Natural killer cell (primary cell): ENCODE results near the gene DEAF1. TPM values are rescaled to one million over a fixed set of nuclear protein-coding genes. Genes with fewer than 3 reads are reported as not detected.

Source experiments
- ATAC-seq, 3 donors: fragments of 150-1000 bp in 2 of 3; fragments of 200-7000 bp in 1 of 3; cut with Tn5 transposase; 1 replicate in 1 of 3; 2 replicates in 2 of 3; pipeline ENCODE4 v1.10.0; 2021; ENCODE audit warnings: mild to moderate bottlenecking in 2 of 3, moderate library complexity in 2 of 3
- DNase-seq, 2 donors: peaks; one replicate each; pipeline versions ENCODE4 v3.0.0 to v3.0.0-alpha.2; 2013 to 2021; ENCODE audit warnings: mixed read lengths in 1 of 2
- H3K27ac ChIP-seq: one replicate; pipeline ENCODE4 v1.5.1; 2013; ENCODE audit warnings: mild to moderate bottlenecking, low read length
- H3K27me3 ChIP-seq: one replicate; pipeline ENCODE4 v1.6.1; 2013; ENCODE audit warnings: low read length; ENCODE audit not compliant: control insufficient read depth, insufficient read depth
- H3K36me3 ChIP-seq: one replicate; pipeline ENCODE4 v1.6.1; 2013; ENCODE audit warnings: low read length; ENCODE audit not compliant: control insufficient read depth, insufficient read depth
- H3K4me1 ChIP-seq: one replicate; pipeline ENCODE4 v1.6.1; 2013; ENCODE audit warnings: low read length; ENCODE audit not compliant: control insufficient read depth, insufficient read depth
- H3K4me3 ChIP-seq: one replicate; pipeline ENCODE4 v1.5.1; 2013; ENCODE audit warnings: low read length
- H3K9me3 ChIP-seq: one replicate; pipeline ENCODE4 v1.6.1; 2013; ENCODE audit warnings: low read length; ENCODE audit not compliant: control insufficient read depth, insufficient read depth
- H3K27ac Mint-ChIP-seq, 2 donors: one replicate each; pipeline ENCODE4 v1.8.0; 2022; ENCODE audit warnings: mild to moderate bottlenecking in 2 of 2, mixed read lengths in 2 of 2, moderate library complexity in 1 of 2
- H3K27me3 Mint-ChIP-seq, 2 donors: one replicate each; pipeline ENCODE4 v1.8.0; 2022; ENCODE audit warnings: low read depth in 2 of 2, mixed read lengths in 2 of 2
- H3K36me3 Mint-ChIP-seq: one replicate; pipeline ENCODE4 v1.8.0; 2022; ENCODE audit warnings: mixed read lengths
- H3K4me1 Mint-ChIP-seq, 2 donors: one replicate each; pipeline ENCODE4 v1.8.0; 2022; ENCODE audit warnings: mixed read lengths in 2 of 2
- H3K4me3 Mint-ChIP-seq: one replicate; pipeline ENCODE4 v1.8.0; 2022; ENCODE audit warnings: mild to moderate bottlenecking, moderate library complexity, mixed read lengths
- H3K9me3 Mint-ChIP-seq, 2 donors: one replicate each; pipeline ENCODE4 v1.8.0; 2022; ENCODE audit warnings: mixed read lengths in 2 of 2
- WGBS: methylation state at CpG from one replicate; pipeline ENCODE4 v1.1.7; 2013; ENCODE audit warnings: missing lambda C conversion rate; ENCODE audit not compliant: insufficient coverage; 5-methylcytosine and 5-hydroxymethylcytosine counted together
- intact Hi-C: fragments of 100-400 bp; cut with micrococcal nuclease; formaldehyde crosslinking; loops from one replicate; pipeline ENCODE4 v1.14.2; 2022
- total RNA-seq, 4 donors: library from RNA; stranded (reverse); fragments of 120-200 nt in 1 of 4; gene quantifications; one replicate each; pipeline versions ENCODE4 v1.2.3 to v1.2.4, GENCODE V29; 2013 to 2022
- TF ChIP-seq, protein P1 (sequence below): fragments of 200-600 bp; IDR thresholded peaks from one replicate; pipeline ENCODE4 v1.8.0; 2022; ENCODE audit warnings: antibody characterized with exemption

Gene DEAF1
- total RNA-seq, 3 donors from 2014 or later (not counting 1 experiment from before 2014, with no cell fraction given): 25.9 to 26.9 (median 26.8) TPM

DNA sequence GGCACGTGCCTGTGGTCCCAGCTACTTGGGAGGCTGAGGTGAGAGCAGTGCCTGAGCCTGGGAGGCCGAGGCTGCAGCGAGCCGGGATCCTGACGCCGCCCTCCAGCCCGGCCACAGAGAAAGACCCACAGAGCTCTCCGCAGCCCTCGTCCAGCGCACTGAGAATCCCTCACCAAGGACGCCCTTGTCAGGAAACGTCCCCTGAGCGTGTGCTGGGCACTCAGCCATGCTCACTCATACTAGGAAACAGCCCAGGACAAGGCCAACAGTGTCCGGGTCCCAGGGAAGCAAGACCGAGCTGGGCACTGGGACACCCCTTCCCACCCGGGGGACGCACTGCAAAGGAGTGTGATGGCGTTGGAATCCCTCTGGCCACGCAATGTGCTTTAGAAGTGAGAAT lies 14.5 kb downstream of the DEAF1 start:
- H3K27ac ChIP-seq: no peak overlapping the region
- peaks cover 20% of the 10 kb centered on the region for H3K36me3 Mint-ChIP-seq

DNA sequence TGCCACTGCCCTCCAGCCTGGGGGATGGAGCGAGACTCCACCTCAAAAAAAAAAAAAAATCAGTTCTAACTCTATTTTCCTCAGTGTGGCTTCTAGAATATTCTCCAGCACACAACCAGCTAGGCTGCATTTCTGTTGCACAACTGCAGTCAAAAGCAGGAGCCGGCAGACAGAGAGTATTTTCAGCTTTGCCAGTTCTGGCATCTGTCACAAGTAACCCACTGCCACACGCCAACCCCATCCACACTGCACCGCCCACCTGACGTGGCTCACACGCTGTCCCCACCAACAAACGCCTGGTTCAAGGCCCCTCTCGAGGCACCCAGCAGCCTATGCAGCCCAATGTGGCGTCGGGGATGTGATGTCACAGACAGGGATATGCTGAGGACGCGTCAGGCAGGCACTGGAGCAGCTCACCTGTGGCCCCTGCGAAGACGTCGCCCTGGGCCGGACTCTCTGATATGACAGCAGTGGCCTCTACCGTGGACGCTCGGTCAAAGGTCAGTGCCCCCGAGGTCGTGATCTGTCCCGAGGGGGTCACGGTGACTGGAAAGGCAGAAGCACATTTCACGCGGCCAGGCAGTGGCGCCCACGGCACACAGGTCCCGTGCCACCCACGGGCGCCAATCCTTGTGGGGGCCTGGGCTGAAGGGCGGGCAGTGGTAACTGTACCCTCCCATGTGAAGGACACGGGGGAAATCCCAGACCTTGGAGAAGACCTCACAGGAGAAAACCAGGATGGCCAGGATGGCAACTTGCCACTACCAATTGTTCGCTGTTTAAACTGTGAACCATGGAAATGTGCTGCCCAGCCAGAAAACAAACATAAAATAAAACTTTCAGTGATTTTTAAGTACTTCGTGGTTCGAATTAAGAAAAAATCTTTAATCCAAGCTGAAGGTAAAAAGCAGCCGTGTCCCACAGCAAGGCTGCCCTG lies 15.5 kb downstream of the DEAF1 start:
- peaks cover 20% of the 10 kb centered on the region for H3K36me3 Mint-ChIP-seq
- no peak overlapping the region for H3K4me3 ChIP-seq
- H3K4me3 Mint-ChIP-seq: no peak overlapping the region
- no peak overlapping the region for H3K27ac Mint-ChIP-seq
- ATAC-seq (no peak), DNase-seq (no peak)
- H3K9me3 ChIP-seq: no peaks in the 10 kb centered on the region
- no peaks in the 10 kb centered on the region for H3K4me1 Mint-ChIP-seq
- H3K4me1 ChIP-seq: no peaks in the 10 kb centered on the region
- no peaks in the 10 kb centered on the region for H3K27me3 ChIP-seq
- H3K27me3 Mint-ChIP-seq: no peaks in the 10 kb centered on the region
- 95% methylated on average over 36 of the region's 36 CpGs for WGBS
- H3K9me3 Mint-ChIP-seq: no peaks in the 10 kb centered on the region
- intact Hi-C loops: no loop called here
- TF ChIP-seq, protein P1, sequence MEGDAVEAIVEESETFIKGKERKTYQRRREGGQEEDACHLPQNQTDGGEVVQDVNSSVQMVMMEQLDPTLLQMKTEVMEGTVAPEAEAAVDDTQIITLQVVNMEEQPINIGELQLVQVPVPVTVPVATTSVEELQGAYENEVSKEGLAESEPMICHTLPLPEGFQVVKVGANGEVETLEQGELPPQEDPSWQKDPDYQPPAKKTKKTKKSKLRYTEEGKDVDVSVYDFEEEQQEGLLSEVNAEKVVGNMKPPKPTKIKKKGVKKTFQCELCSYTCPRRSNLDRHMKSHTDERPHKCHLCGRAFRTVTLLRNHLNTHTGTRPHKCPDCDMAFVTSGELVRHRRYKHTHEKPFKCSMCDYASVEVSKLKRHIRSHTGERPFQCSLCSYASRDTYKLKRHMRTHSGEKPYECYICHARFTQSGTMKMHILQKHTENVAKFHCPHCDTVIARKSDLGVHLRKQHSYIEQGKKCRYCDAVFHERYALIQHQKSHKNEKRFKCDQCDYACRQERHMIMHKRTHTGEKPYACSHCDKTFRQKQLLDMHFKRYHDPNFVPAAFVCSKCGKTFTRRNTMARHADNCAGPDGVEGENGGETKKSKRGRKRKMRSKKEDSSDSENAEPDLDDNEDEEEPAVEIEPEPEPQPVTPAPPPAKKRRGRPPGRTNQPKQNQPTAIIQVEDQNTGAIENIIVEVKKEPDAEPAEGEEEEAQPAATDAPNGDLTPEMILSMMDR: no peak
- H3K27ac ChIP-seq: no peak overlapping the region
- H3K36me3 ChIP-seq: peaks cover 25% of the 10 kb centered on the region

More for the DNA sequence above, 14.5 kb downstream of the DEAF1 start:
- H3K36me3 ChIP-seq: peaks cover 25% of the 10 kb centered on the region
- Mint-ChIP-seq H3K9me3 (no peaks in the 10 kb centered on the region), H3K4me1 (no peaks in the 10 kb centered on the region), H3K27ac (no peak overlapping the region), H3K27me3 (no peaks in the 10 kb centered on the region), H3K4me3 (no peak overlapping the region)
- ATAC-seq (no peak), DNase-seq (no peak)
- no peak overlapping the region for H3K4me3 ChIP-seq
- intact Hi-C loops: no loop called here
- no peaks in the 10 kb centered on the region for H3K27me3 ChIP-seq
- H3K9me3 ChIP-seq: no peaks in the 10 kb centered on the region
- H3K4me1 ChIP-seq: no peaks in the 10 kb centered on the region
- 96% methylated on average over 19 of the region's 19 CpGs for WGBS
- TF ChIP-seq, protein P1: no peak

DNA sequence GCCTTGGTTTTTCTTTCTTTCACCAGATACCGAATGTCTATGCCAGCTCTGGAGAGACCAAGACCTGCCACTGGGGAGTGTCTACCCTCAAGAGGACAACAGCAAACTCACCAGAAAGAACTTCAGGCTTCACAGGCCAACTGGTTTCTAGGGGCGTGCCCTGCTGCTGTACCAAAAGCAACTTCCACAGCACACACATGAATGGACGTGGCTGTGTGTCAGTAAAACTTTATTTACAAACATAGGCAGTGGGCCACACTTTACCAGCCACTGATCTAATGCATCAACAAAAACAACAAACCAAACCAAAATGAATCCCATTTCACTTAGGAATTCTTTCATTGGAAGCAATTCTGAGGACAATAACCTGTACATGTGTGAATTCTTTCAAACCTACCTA lies 16.7 kb downstream of the DEAF1 start:
- Mint-ChIP-seq H3K27ac (no peak overlapping the region), H3K9me3 (no peaks in the 10 kb centered on the region), H3K36me3 (peaks cover 19% of the 10 kb centered on the region), H3K27me3 (no peaks in the 10 kb centered on the region), H3K4me3 (no peak overlapping the region), H3K4me1 (no peaks in the 10 kb centered on the region)
- TF ChIP-seq, protein P1: no peak
- no peak overlapping the region for H3K4me3 ChIP-seq
- peaks cover 31% of the 10 kb centered on the region for H3K36me3 ChIP-seq
- intact Hi-C loops: no loop called here
- no peak overlapping the region for H3K27ac ChIP-seq
- no peaks in the 10 kb centered on the region for H3K27me3 ChIP-seq
- H3K4me1 ChIP-seq: no peaks in the 10 kb centered on the region
- ATAC-seq: no peak
- no peaks in the 10 kb centered on the region for H3K9me3 ChIP-seq
- no peak for DNase-seq
- 96% methylated on average over 3 of the region's 3 CpGs for WGBS
